NT2/D1 (cell line): ENCODE data around the gene ALDH7A1.
"Not testable (repeated sequence)": the region's sequence is repeated elsewhere in the genome, so short reads cannot be mapped to it uniquely, and the experiment has no call there.

ENCODE experiments used
- DNase-seq: peaks from one replicate; pipeline ENCODE4 v3.0.0-alpha.2; 2011; ENCODE audit warnings: low read depth, low spot score
- H3K27me3 ChIP-seq: 2 replicates; pipeline ENCODE4 v1.6.0; 2011; ENCODE audit warnings: mild to moderate bottlenecking; ENCODE audit not compliant: insufficient read length, insufficient read depth
- H3K36me3 ChIP-seq: 2 replicates; pipeline ENCODE4 v1.6.1; 2011; ENCODE audit warnings: mild to moderate bottlenecking, low read length, mixed read lengths; ENCODE audit not compliant: insufficient read depth, insufficient read length
- H3K4me1 ChIP-seq: 2 replicates; pipeline ENCODE4 v1.5.1; 2011; ENCODE audit not compliant: insufficient read depth, insufficient read length
- H3K4me3 ChIP-seq: 2 replicates; pipeline ENCODE4 v1.5.1; 2011; ENCODE audit warnings: low read depth; ENCODE audit not compliant: insufficient read length
- H3K9ac ChIP-seq: 2 replicates; pipeline ENCODE4 v1.6.0; 2011; ENCODE audit warnings: low read depth; ENCODE audit not compliant: insufficient read length
- H3K9me3 ChIP-seq: 2 replicates; pipeline ENCODE4 v1.5.1; 2011; ENCODE audit warnings: mild to moderate bottlenecking, low read length; ENCODE audit not compliant: insufficient read depth
- SUZ12 ChIP-seq: IDR thresholded peaks from 2 replicates; pipeline ENCODE4 v1.6.1; 2011; ENCODE audit not compliant: insufficient read length, insufficient read depth; ENCODE audit errors: extremely low read depth
- YY1 ChIP-seq: IDR thresholded peaks from 2 replicates; pipeline ENCODE4 v1.6.1; 2011; ENCODE audit not compliant: insufficient read length, insufficient read depth
- ZNF274 ChIP-seq: IDR thresholded peaks from 2 replicates; pipeline ENCODE4 v1.6.1; 2011; ENCODE audit warnings: mild to moderate bottlenecking, low read depth, low read length

The ALDH7A1 gene

GRCh38 chr5:126628102-126628501 is 33.1 kb upstream of the ALDH7A1 start:
- Histone ChIP-seq H3K27me3 (no peaks in the 10 kb centered on the region), H3K4me3 (no peak overlapping the region), H3K9ac (no peak overlapping the region), H3K36me3 (peaks cover 25% of the 10 kb centered on the region), H3K9me3 (no peaks in the 10 kb centered on the region), H3K4me1 (no peaks in the 10 kb centered on the region)
- TF ChIP-seq YY1: no peak
- TF ChIP-seq SUZ12: no peak
- TF ChIP-seq ZNF274: no peak
- no peak for DNase-seq

- no peak for DNase-seq
- H3K36me3 ChIP-seq: peaks cover 38% of the 10 kb centered on the region
Measured at GRCh38 chr5:126624534-126624933, 29.5 kb upstream of the ALDH7A1 start.

GRCh38 chr5:126619781-126620180 is 24.8 kb upstream of the ALDH7A1 start:
- TF ChIP-seq YY1 (no peak), ZNF274 (no peak), SUZ12 (no peak)
- Histone ChIP-seq H3K9me3 (no peaks in the 10 kb centered on the region), H3K36me3 (peaks cover 52% of the 10 kb centered on the region), H3K9ac (no peak overlapping the region), H3K4me3 (no peak overlapping the region), H3K27me3 (no peaks in the 10 kb centered on the region), H3K4me1 (no peaks in the 10 kb centered on the region)
- no peak for DNase-seq

More at GRCh38 chr5:126624534-126624933, 29.5 kb upstream of the ALDH7A1 start:
- H3K9ac ChIP-seq: no peak overlapping the region
- H3K4me3 ChIP-seq: no peak overlapping the region
- no peaks in the 10 kb centered on the region for H3K9me3 ChIP-seq
- H3K4me1 ChIP-seq: no peaks in the 10 kb centered on the region
- TF ChIP-seq YY1: no peak
- TF ChIP-seq ZNF274: no peak
- no peak for TF ChIP-seq SUZ12
- H3K27me3 ChIP-seq: no peaks in the 10 kb centered on the region

GRCh38 chr5:126617603-126618002 is 22.6 kb upstream of the ALDH7A1 start:
- H3K9ac ChIP-seq, H3K27me3 ChIP-seq, DNase-seq, H3K4me3 ChIP-seq, H3K9me3 ChIP-seq, H3K4me1 ChIP-seq: not testable (repeated sequence)
- H3K36me3 ChIP-seq: peaks cover 56% of the 10 kb centered on the region

- DNase-seq: no peak
- peaks cover 67% of the 10 kb centered on the region for H3K36me3 ChIP-seq
- no peak overlapping the region for H3K4me3 ChIP-seq
- TF ChIP-seq SUZ12 (no peak), YY1 (no peak), ZNF274 (no peak)
- H3K4me1 ChIP-seq: no peaks in the 10 kb centered on the region
- no peak overlapping the region for H3K9ac ChIP-seq
- no peaks in the 10 kb centered on the region for H3K27me3 ChIP-seq
- no peaks in the 10 kb centered on the region for H3K9me3 ChIP-seq
Measured at GRCh38 chr5:126615286-126615685, 20.3 kb upstream of the ALDH7A1 start.

GRCh38 chr5:126613941-126614592 is 19.0 kb upstream of the ALDH7A1 start:
- peaks cover 76% of the 10 kb centered on the region for H3K36me3 ChIP-seq

GRCh38 chr5:126610616-126611015 is 15.6 kb upstream of the ALDH7A1 start:
- H3K9ac ChIP-seq: no peak overlapping the region
- no peak for TF ChIP-seq YY1
- TF ChIP-seq ZNF274: no peak
- no peak for TF ChIP-seq SUZ12
- H3K4me3 ChIP-seq: no peak overlapping the region
- H3K36me3 ChIP-seq: peaks cover 67% of the 10 kb centered on the region
- no peaks in the 10 kb centered on the region for H3K9me3 ChIP-seq
- H3K4me1 ChIP-seq: no peaks in the 10 kb centered on the region
- no peak for DNase-seq
- H3K27me3 ChIP-seq: no peaks in the 10 kb centered on the region

More at GRCh38 chr5:126613941-126614592, 19.0 kb upstream of the ALDH7A1 start:
- Histone ChIP-seq H3K4me3 (no peak overlapping the region), H3K4me1 (no peaks in the 10 kb centered on the region), H3K27me3 (no peaks in the 10 kb centered on the region), H3K9me3 (no peaks in the 10 kb centered on the region), H3K9ac (no peak overlapping the region)
- no peak for DNase-seq
- no peak for TF ChIP-seq YY1
- no peak for TF ChIP-seq ZNF274
- TF ChIP-seq SUZ12: no peak

GRCh38 chr5:126610160-126610559 is 15.1 kb upstream of the ALDH7A1 start:
- Histone ChIP-seq H3K36me3 (peaks cover 67% of the 10 kb centered on the region), H3K4me1 (no peaks in the 10 kb centered on the region), H3K9me3 (no peaks in the 10 kb centered on the region), H3K9ac (no peak overlapping the region), H3K4me3 (no peak overlapping the region), H3K27me3 (no peaks in the 10 kb centered on the region)
- TF ChIP-seq YY1 (no peak), ZNF274 (no peak), SUZ12 (no peak)
- no peak for DNase-seq
